ENCODE data around the gene PRICKLE4. TPM values are rescaled to one million over a fixed set of nuclear protein-coding genes. Genes with fewer than 3 reads are reported as not detected.
"Not testable (repeated sequence)": the region's sequence is repeated elsewhere in the genome, so short reads cannot be mapped to it uniquely, and the experiment has no call there.

PRICKLE4 gene
- total RNA-seq, 5 donors from 2014 or later (not counting 1 experiment from before 2014, with no cell fraction given) = 0.44 to 0.60 TPM; not detected in 3

DNA sequence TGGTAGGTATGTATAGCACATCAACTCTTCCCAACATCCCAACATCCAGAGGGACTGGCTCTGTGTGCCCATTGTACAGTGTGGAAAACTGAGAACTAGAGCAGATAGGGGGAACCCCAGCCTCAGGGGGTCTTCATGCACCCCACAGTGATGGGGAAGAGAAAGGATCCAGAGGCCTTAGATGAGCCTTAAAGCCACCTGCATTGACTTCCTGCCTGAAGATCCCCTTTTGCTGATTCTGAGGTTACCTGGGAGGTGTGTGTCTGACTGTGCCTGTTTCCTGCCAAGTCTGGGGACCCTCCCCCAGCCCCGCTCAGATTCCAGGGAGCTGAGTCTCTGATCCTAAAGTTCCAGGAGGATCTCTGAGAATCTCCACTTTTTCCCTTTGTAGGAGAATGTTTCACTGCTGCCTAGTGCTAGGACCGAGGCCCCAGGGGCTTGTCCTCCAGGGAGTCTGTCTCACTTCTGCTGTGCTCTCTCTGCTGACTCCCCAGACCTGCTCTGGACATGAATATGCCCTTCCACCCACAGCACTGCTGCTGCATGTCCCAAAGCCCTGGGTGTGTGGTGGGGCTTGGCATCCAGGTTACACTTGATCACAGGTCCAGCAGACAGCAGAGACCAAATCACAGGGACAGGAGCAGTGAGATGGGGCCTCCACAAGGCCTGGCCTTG, 20.5 kb upstream of the PRICKLE4 start:
- no peaks in the 10 kb centered on the region for H3K9me3 Mint-ChIP-seq
- no peaks in the 10 kb centered on the region for H3K36me3 ChIP-seq (ENCODE audit: control insufficient read depth in 2 of 2, extremely low read depth in 1 of 2, insufficient read depth in 1 of 2, low read length in 1 of 2)
- H3K4me3 Mint-ChIP-seq = no peak overlapping the region
- peaks cover 0 to 3% of the 10 kb centered on the region in 2 donors for H3K27me3 Mint-ChIP-seq
- no peaks in the 10 kb centered on the region for H3K36me3 Mint-ChIP-seq
- no peaks in the 10 kb centered on the region for H3K9me3 ChIP-seq
- no CpG with 5 or more reads among the region's 2 CpGs for WGBS (ENCODE audit: insufficient coverage)
- H3K27me3 ChIP-seq (replicated peaks in 1 of 2; ENCODE audit: control insufficient read depth in 2 of 2, extremely low read depth in 1 of 2, insufficient read depth in 2 of 2, low read length in 1 of 2) = peaks cover 0 to 10% of the 10 kb centered on the region in 2 experiments
- CTCF ChIA-PET = no interaction called here
- DNase-seq (no peak), ATAC-seq (replicated peaks in 1 of 4) (no peak)
- no peak overlapping the region for H3K27ac Mint-ChIP-seq
- peaks cover 0 to 3% (median 0%) of the 10 kb centered on the region in 3 donors for H3K4me1 Mint-ChIP-seq
- H3K27ac ChIP-seq (ENCODE audit: low read length) = no peak overlapping the region
- no peak overlapping the region for H3K4me3 ChIP-seq (ENCODE audit: control insufficient read depth in 1 of 2, extremely low read depth in 1 of 2, low read length in 1 of 2)
- H3K4me1 ChIP-seq (ENCODE audit: control insufficient read depth in 1 of 2, extremely low read depth in 1 of 2, insufficient read depth in 2 of 2, low read length in 2 of 2) = peaks cover 2 to 3% of the 10 kb centered on the region in 2 experiments
- POLR2A ChIA-PET = no interaction called here

DNA sequence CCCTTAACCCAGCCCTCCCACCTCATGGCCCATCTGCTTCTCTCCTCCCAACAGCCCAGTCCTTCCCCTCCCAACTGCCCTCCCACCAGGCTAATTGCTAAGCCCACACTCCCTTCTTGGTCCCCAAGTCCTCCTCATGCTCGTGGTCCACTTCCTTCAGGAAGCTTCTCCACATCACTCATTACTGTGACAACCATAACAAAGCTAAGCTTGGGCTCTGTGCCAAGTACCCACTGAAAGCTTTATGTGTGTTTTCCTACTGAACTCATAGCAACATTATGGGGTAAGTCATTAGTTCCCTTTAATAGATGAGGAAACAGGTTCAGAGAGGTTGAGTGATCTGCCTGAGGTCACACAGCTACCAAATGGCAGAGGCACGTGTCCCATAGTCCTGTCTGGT, 17.1 kb upstream of the PRICKLE4 start:
- H3K36me3 Mint-ChIP-seq = no peaks in the 10 kb centered on the region
- POLR2A ChIA-PET = no interaction called here
- peaks cover 0 to 3% of the 10 kb centered on the region in 2 donors for H3K27me3 Mint-ChIP-seq

DNA sequence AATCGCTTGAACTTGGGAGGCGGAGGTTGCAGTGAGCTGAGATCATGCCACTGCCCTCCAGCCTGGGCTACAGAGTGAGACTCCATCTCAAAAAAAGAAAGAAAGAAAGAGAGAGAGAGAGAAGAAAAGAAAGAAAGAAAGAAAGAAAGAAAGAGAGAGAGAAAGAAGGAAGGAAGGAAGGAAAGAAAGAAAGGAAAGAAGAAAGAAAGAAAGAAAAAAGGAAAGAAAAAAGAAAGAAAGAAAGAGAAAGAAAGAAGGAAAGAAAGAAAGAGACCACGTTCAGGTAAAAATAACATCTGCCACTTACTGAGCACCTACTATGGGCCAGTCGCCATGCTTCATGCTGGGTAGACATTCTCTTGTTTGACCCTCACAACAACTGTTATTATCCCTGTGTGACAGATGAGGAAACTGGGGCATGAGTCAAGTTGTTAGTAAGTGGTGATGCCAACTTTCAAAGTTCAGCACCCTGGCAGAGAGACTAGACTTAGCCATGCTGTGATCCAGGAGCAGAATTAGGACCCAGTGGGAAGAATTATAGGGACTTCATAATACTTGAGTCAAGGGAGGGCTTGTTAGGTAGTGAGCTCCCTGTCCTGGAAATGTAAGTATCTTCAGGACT, 14.4 kb upstream of the PRICKLE4 start:
- WGBS (ENCODE audit: insufficient coverage) = no CpG with 5 or more reads among the region's 4 CpGs
- H3K27me3 ChIP-seq (replicated peaks in 1 of 2; ENCODE audit: control insufficient read depth in 2 of 2, extremely low read depth in 1 of 2, insufficient read depth in 2 of 2, low read length in 1 of 2); H3K4me1 ChIP-seq (ENCODE audit: control insufficient read depth in 1 of 2, extremely low read depth in 1 of 2, insufficient read depth in 2 of 2, low read length in 2 of 2); H3K4me3 Mint-ChIP-seq; H3K4me3 ChIP-seq (ENCODE audit: control insufficient read depth in 1 of 2, extremely low read depth in 1 of 2, low read length in 1 of 2); H3K36me3 ChIP-seq (ENCODE audit: control insufficient read depth in 2 of 2, extremely low read depth in 1 of 2, insufficient read depth in 1 of 2, low read length in 1 of 2); H3K27ac Mint-ChIP-seq; H3K27ac ChIP-seq (ENCODE audit: low read length); H3K36me3 Mint-ChIP-seq; ATAC-seq (replicated peaks in 1 of 4); CTCF ChIA-PET; H3K9me3 Mint-ChIP-seq; H3K9me3 ChIP-seq; DNase-seq; H3K4me1 Mint-ChIP-seq; H3K27me3 Mint-ChIP-seq; POLR2A ChIA-PET: not testable (repeated sequence)

More for the DNA sequence above, 17.1 kb upstream of the PRICKLE4 start:
- H3K4me3 Mint-ChIP-seq = no peak overlapping the region
- Histone ChIP-seq H3K9me3 (no peaks in the 10 kb centered on the region), H3K27ac (ENCODE audit: low read length) (no peak overlapping the region), H3K27me3 (replicated peaks in 1 of 2; ENCODE audit: control insufficient read depth in 2 of 2, extremely low read depth in 1 of 2, insufficient read depth in 2 of 2, low read length in 1 of 2) (peaks cover 0 to 2% of the 10 kb centered on the region in 2 experiments), H3K4me1 (ENCODE audit: control insufficient read depth in 1 of 2, extremely low read depth in 1 of 2, insufficient read depth in 2 of 2, low read length in 2 of 2) (no peaks in the 10 kb centered on the region), H3K4me3 (ENCODE audit: control insufficient read depth in 1 of 2, extremely low read depth in 1 of 2, low read length in 1 of 2) (no peak overlapping the region), H3K36me3 (ENCODE audit: control insufficient read depth in 2 of 2, extremely low read depth in 1 of 2, insufficient read depth in 1 of 2, low read length in 1 of 2) (no peaks in the 10 kb centered on the region)
- H3K4me1 Mint-ChIP-seq = peaks cover 0 to 6% (median 3%) of the 10 kb centered on the region in 3 donors
- 20% methylated on average over 2 of the region's 2 CpGs for WGBS (ENCODE audit: insufficient coverage)
- H3K27ac Mint-ChIP-seq = no peak overlapping the region
- DNase-seq (no peak), ATAC-seq (replicated peaks in 1 of 4) (no peak)
- H3K9me3 Mint-ChIP-seq = no peaks in the 10 kb centered on the region
- CTCF ChIA-PET = interaction anchor here in 1 of 2 donors (0.6 kb wide), 1 partner anchor 1831 kb away, joined by 3 read pairs; no protein-coding TSS in a partner anchor

DNA sequence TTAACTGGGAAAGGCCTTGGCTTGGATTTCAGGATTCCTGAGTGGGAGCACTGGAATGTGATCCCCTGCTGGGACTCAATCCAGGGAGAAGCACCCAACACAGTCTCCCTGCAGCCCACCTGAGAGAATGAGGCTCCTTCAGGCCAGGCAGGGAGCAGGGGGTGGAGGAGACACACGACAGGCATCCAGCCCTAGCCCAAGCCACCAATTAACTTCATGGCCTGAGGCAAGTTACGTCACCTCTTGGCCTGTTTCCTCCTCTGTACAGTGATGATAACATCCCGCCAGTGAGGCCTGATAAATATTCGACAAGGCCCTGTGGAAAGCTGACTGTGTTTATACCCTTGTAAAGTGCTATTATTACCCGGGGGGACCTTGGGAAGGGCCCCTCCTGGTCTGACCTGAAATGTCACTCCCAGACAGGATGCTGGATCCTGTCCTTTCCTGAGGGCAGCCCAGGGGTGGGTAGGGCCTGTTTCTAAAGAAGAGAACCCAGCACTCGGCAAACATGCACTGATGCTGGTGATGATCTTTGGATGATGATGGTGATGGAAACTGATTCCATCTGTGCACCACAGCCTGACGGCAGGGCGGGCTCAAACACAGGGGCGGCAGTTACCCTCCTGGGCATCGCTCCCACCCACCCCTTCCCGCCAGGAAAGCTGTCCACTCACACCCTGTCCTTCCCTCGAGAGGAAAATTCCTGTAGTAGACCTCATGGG, 13.3 kb upstream of the PRICKLE4 start:
- POLR2A ChIA-PET = no interaction called here
- Histone ChIP-seq H3K27ac (ENCODE audit: low read length) (no peak overlapping the region), H3K4me3 (ENCODE audit: control insufficient read depth in 1 of 2, extremely low read depth in 1 of 2, low read length in 1 of 2) (no peak overlapping the region), H3K36me3 (ENCODE audit: control insufficient read depth in 2 of 2, extremely low read depth in 1 of 2, insufficient read depth in 1 of 2, low read length in 1 of 2) (peaks cover 0 to 13% of the 10 kb centered on the region in 2 donors), H3K27me3 (replicated peaks in 1 of 2; ENCODE audit: control insufficient read depth in 2 of 2, extremely low read depth in 1 of 2, insufficient read depth in 2 of 2, low read length in 1 of 2) (no peaks in the 10 kb centered on the region), H3K9me3 (no peaks in the 10 kb centered on the region), H3K4me1 (ENCODE audit: control insufficient read depth in 1 of 2, extremely low read depth in 1 of 2, insufficient read depth in 2 of 2, low read length in 2 of 2) (peaks cover 0 to 4% of the 10 kb centered on the region in 2 experiments)
- no peaks in the 10 kb centered on the region for H3K9me3 Mint-ChIP-seq
- 80% methylated on average over 3 of the region's 12 CpGs for WGBS (ENCODE audit: insufficient coverage)
- no peak overlapping the region for H3K27ac Mint-ChIP-seq
- no peak for ATAC-seq (replicated peaks in 1 of 4)
- DNase-seq = no peak
- CTCF ChIA-PET = no interaction called here
- H3K36me3 Mint-ChIP-seq = peaks cover 13% of the 10 kb centered on the region
- no peak overlapping the region for H3K4me3 Mint-ChIP-seq
- H3K4me1 Mint-ChIP-seq = peaks cover 0 to 6% (median 3%) of the 10 kb centered on the region in 3 donors
- H3K27me3 Mint-ChIP-seq = peaks cover 0 to 3% of the 10 kb centered on the region in 2 donors

DNA sequence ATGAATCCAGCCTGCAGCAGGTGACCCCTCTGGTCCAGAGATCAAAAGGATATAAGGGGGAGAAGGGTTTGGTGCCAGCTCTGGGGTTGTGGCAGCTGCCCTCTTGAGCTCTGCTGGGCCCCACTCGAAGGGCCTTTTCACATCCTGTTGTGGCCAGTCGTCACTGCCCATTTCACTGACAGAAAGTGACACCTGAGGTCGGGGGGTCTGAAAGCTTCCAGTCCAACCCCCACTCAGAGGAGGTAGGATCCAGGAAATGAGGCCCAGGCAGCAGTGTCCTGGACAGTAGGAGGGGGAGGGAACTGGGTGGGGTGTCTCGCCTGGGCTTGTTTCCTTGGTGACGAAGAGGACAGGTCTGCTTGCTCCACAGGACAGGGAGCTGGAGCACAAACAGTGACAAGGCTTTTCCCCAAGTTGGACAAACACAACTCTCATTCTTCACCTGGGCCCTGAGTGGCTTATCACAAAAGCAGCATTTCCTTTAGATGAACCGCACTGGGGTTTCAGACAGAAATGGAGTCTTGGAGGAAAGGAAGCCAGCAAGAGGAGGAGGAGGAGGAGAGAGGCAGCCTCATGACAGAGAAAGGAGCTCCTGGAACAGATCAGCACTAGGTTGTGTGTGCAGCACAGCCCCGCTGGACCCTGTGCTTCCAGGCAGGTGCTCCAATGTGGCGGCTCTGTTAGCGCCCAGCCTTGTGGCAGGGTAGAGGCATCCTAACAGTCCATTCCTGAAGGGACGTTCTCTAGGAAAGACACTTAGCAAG, 11.9 kb upstream of the PRICKLE4 start:
- no peaks in the 10 kb centered on the region for H3K9me3 ChIP-seq
- peaks cover 0 to 4% of the 10 kb centered on the region in 2 experiments for H3K4me1 ChIP-seq (ENCODE audit: control insufficient read depth in 1 of 2, extremely low read depth in 1 of 2, insufficient read depth in 2 of 2, low read length in 2 of 2)
- Mint-ChIP-seq H3K27ac (peak overlapping the region; percentile 2 to 19), H3K27me3 (no peaks in the 10 kb centered on the region), H3K36me3 (peaks cover 15% of the 10 kb centered on the region), H3K4me1 (peaks cover 0 to 6% (median 3%) of the 10 kb centered on the region in 3 donors), H3K9me3 (no peaks in the 10 kb centered on the region), H3K4me3 (no peak overlapping the region)
- no peak overlapping the region for H3K27ac ChIP-seq (ENCODE audit: low read length)
- H3K4me3 ChIP-seq (ENCODE audit: control insufficient read depth in 1 of 2, extremely low read depth in 1 of 2, low read length in 1 of 2) = no peak overlapping the region
- peaks cover 6 to 17% of the 10 kb centered on the region in 2 donors for H3K36me3 ChIP-seq (ENCODE audit: control insufficient read depth in 2 of 2, extremely low read depth in 1 of 2, insufficient read depth in 1 of 2, low read length in 1 of 2)
- WGBS (ENCODE audit: insufficient coverage) = 38% methylated on average over 3 of the region's 10 CpGs
- no peak for DNase-seq
- H3K27me3 ChIP-seq (replicated peaks in 1 of 2; ENCODE audit: control insufficient read depth in 2 of 2, extremely low read depth in 1 of 2, insufficient read depth in 2 of 2, low read length in 1 of 2) = no peaks in the 10 kb centered on the region
- no peak for ATAC-seq (replicated peaks in 1 of 4)
- CTCF ChIA-PET = interaction anchor here in 1 of 2 donors (0.6 kb wide), 1 partner anchor 62 kb away, joined by 3 read pairs; no protein-coding TSS in a partner anchor
- POLR2A ChIA-PET = no interaction called here

DNA sequence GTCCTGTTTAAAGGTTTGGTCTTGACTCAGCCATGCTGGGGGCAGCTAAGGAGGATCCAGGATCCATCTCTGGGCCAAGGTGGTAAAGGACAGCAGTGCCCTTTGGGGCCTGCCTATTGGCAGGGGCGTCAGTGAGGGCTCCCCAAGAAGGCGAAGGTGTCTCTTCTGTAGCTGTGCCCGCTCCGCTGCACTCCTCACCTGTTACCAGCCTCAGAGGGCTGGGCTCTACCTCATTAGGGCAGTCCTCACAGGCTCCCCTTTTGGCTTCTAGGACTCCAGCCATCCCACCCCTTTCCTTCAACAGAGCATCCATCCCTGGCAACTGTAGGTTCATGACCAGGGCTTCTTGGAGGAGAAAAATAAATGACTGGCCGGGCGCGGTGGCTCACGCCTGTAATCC, 11.2 kb upstream of the PRICKLE4 start:
- CTCF ChIA-PET = no interaction called here
- Histone ChIP-seq H3K27ac (ENCODE audit: low read length) (no peak overlapping the region), H3K4me3 (ENCODE audit: control insufficient read depth in 1 of 2, extremely low read depth in 1 of 2, low read length in 1 of 2) (no peak overlapping the region), H3K4me1 (ENCODE audit: control insufficient read depth in 1 of 2, extremely low read depth in 1 of 2, insufficient read depth in 2 of 2, low read length in 2 of 2) (peaks cover 0 to 4% of the 10 kb centered on the region in 2 experiments), H3K9me3 (no peaks in the 10 kb centered on the region), H3K36me3 (ENCODE audit: control insufficient read depth in 2 of 2, extremely low read depth in 1 of 2, insufficient read depth in 1 of 2, low read length in 1 of 2) (peaks cover 6 to 21% of the 10 kb centered on the region in 2 donors), H3K27me3 (replicated peaks in 1 of 2; ENCODE audit: control insufficient read depth in 2 of 2, extremely low read depth in 1 of 2, insufficient read depth in 2 of 2, low read length in 1 of 2) (no peaks in the 10 kb centered on the region)
- ATAC-seq (replicated peaks in 1 of 4) (no peak), DNase-seq (no peak)
- H3K27ac Mint-ChIP-seq = no peak overlapping the region
- POLR2A ChIA-PET = no interaction called here
- no peak overlapping the region for H3K4me3 Mint-ChIP-seq
- H3K36me3 Mint-ChIP-seq = peaks cover 19% of the 10 kb centered on the region
- no peaks in the 10 kb centered on the region for H3K27me3 Mint-ChIP-seq
- 95% methylated on average over 4 of the region's 8 CpGs for WGBS (ENCODE audit: insufficient coverage)
- peaks cover 0 to 6% (median 3%) of the 10 kb centered on the region in 3 donors for H3K4me1 Mint-ChIP-seq
- no peaks in the 10 kb centered on the region for H3K9me3 Mint-ChIP-seq
